NCI-H510A treated with DMSO at 0.1 percent for 48 hours (cell line): ENCODE measurements around the gene SKIC3.
A peak's percentile ranks its signal among the peaks of the same experiment; 100 is the strongest.

ENCODE experiments used
- DNase-seq: peaks from one replicate; lab custom pipeline; 2025; lab: John Stamatoyannopoulos, UW

Gene SKIC3

DNA sequence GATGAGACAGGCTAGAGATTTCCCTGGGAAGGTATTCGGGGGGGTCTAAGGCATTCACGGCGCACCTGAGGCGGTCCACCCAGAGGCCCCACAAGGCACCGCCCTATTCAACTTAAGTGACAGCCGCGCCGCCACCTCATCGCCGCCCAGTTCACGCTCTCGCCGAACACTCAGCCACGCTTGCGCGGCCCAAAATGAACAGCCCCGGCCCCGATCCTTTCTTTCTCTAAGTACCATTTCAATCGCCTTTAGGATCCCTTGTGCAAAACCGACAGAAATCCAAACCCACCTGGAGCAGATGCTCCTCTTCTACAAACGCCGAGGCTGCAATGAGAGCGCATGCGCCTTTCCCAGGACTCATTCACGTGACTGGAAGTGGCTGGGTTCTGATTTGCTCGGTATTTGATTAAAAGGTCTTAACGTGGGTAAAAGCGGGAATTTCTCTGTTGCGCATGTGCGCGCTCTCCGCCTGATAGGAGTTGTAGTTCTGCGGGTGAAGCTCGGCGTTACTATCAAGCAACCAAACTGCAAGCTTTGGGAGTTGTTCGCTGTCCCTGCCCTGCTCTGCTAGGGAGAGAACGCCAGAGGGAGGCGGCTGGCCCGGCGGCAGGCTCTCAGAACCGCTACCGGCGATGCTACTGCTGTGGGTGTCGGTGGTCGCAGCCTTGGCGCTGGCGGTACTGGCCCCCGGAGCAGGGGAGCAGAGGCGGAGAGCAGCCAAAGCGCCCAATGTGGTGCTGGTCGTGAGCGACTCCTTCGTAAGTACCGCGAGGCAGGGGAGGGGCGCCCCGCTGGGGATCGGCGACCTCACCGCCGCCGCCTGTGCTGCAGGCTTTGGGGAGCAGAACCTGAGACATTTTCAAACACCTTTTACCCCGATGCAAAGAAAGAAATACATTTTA is at the start of gene SKIC3, which contains the start of gene ARSK:
TSS of gene SKIC3 (minus strand) at position 331 of the 902 bp plus-strand sequence. CDS start 7,827 bp downstream, outside the sequence.
TSS of gene ARSK (plus strand) at position 455 of the 902 bp plus-strand sequence. CDS start at position 633, 178 bp downstream.
- DNase-seq, result peak; percentile 89

DNA sequence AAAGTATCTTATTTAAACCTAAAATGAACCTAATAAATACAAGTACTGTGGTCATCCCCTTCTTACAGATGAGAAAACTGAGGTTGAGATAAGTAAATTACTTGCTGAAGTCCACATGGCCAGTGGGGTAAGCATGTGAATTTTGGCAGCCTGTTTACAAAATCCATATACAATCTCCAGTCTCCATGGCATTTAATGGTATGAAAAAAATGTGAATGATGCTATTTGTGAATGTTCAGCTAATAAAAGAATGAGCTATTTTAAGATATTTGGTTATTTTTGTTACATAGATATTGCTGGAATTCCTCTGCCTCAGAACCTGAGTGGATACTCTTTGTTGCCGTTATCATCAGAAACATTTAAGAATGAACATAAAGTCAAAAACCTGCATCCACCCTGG is 45.8 kb upstream of the SKIC3 start:
- no peak for DNase-seq

DNA sequence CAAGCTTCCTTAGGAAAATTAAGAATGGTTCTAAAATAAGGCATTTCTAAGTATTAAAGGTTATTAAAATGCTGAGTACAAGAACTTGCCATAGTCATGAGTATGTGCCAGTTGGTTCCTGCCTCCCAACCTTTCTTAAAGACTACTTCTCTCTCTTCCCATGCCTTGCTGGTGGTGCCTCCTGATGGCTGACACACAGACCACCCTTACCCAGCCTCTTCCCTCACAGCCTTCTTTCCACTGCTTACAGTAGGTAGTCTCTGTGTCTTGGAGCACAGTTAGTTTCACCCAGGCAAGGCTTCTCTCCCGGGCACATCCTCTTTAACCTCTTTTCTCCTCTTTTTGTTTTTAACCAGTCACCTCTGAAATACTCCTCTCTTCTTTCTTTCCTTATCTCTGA is 44.5 kb upstream of the SKIC3 start:
- DNase-seq, result no peak

DNA sequence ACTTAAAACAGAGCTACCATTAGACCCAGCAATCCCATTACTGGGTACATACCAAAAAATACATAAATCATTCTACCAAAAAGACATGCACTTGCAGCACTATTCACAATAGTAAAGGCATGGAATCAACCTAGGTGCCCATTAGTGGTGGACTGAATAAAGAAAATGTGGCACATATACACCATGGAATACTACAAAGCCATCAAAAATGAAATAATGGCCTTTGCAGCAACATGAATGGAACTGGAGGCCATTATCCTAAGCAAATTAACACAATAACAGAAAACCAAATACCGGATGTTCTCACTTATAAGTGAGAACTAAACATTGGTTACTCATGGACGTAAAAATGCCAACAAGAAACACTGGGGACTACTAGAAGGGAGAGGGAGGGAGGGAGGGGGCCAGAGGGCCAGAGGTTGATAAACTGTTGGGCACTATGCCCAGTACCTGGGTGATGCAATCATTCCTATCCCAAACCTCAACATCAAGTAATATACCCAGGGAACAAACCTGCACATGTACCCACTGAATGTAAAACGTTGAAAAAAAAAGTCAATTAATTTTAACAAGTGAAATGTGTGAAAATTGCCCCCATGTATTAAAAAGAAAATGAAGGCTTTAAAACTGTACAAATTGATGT is 40.6 kb upstream of the SKIC3 start:
- DNase-seq, result no peak

DNA sequence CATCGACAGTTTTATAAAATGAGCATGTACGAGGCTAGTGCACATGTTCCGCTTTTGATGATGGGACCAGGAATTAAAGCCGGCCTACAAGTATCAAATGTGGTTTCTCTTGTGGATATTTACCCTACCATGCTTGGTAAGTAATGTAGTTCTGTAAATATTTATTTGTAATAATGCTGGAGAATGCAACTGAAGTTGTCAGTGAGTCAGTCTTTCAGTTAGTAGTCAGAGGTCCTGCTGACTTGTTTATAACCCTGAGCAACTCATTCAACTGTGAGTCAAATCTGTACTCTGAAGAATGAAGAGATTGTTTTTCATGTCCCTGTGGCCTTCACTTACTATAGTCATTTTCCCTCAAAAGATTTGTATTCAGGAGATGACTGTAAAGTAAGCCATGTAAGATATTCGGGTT is 36.7 kb upstream of the SKIC3 start:
- no peak for DNase-seq

DNA sequence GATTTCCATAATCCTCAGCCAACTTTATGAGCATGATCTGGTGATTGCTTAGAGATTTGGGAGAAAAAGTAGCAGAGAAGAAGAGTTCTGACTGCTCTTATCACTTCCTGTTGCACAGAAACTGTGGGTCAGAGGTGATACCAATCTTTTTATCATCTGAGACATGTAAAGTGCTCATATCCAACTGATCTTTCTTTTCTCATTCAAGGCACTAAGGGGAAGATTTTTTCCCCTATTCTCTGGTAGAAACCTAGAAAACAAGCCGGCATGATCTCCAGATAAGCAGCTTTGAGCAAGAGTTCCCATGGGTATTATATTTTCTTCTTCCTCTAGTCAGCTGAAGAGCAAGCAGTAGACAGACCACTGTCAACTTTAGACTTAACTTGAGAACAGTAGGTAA is 36.1 kb upstream of the SKIC3 start:
- DNase-seq, result no peak

DNA sequence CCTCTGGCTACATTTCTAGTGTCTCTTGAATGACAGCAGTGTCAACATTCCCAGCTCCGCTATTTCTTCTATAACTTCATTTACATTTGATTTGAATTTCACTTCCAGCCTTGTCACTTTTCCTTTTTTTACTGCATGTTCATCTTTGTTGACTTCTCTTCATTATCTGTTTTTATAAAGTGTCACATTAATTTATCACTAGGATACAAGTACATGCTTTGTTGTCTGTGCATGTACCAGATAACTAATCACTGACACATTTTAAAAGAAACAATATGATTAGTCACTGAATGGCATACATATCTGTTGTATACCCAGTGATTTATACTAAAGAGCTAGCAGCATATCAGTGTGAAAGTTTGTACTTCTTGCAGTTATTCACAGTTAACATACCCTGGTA is 29.2 kb upstream of the SKIC3 start:
- no peak for DNase-seq

DNA sequence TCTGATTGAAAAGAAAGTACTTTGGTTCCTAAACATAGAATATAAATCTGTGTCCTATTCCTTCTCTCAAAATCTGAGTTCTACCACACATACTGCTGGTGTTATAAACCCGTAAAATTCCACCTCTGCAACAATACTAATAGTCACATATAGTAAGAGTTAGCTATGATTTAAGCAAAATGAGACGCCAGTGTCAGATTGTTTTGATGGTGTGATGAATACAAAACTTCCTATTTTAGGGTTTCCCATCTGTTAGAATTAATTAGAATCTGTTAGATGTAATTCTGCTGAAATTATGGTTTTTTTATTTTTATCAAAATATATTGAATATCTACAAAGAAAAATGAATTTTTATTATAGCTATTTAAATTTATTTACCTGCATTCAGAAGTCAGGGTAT is 26.8 kb upstream of the SKIC3 start:
- DNase-seq, result no peak

DNA sequence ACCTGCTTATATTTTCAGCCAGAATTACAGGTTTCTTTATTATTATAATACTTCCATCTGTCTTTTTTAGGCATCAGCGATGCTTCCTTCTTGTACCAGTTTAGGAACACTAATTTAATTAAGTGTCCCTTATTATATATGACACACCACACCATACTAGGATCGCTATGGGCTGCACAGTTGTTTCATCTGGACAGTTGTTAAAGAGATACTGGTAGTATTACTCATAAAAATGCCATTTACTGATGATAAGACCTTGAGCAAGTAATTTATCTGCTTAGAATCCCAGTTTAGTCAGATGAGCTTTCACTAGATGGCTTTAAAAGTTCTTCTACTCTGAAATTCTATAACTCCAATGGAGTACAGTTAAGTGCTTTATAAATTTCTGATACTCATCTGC is 17.2 kb upstream of the SKIC3 start:
- no peak for DNase-seq

DNA sequence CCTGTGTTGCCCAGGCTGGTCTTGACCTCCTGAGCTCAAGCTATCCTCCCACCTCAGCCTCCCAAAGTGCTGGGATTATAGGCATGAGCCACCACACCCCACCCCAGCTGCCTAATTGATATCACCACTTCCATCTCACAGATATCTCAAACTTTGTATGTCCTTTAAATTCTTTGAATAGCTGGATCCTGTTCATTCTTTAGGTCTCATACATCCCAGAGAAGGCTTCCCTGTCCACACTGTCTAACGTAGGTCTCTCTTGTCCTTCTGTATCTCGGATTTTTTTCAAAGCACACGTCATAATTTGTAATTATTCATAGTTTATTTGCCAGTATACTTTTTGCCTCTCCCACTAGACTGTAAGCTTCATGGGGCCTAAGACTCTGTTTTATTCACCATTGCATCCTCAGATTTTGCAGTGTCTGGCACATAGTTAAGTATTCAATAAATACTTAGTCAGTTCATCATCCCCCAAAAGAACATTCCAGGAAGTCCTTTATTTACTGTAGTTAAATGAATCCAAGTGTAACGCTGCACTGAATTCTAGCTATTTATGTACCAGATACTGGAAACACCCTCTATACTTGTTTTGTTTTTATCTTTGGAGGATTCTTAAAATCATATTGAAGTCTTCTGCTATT is 10.6 kb upstream of the SKIC3 start:
- no peak for DNase-seq

DNA sequence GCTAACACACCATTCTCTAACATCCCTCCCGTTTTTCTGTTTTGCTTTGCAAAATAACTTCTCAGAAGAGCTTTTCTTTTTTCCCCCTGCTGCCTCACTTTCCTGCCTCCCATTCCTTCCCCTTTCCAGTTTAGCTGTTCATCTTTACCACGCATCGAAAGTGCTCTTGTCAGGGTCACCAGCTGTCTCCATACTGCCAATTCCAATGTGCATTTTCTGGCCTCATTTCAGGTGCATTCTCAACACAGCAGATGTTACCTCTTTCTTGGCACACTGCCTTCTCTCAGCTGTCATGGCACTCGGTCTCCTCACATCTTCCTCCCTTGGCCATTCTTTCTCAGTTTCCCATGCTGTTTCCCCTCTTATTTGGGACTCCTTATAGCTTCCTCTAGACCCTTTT is 9.7 kb upstream of the SKIC3 start:
- no peak for DNase-seq

DNA sequence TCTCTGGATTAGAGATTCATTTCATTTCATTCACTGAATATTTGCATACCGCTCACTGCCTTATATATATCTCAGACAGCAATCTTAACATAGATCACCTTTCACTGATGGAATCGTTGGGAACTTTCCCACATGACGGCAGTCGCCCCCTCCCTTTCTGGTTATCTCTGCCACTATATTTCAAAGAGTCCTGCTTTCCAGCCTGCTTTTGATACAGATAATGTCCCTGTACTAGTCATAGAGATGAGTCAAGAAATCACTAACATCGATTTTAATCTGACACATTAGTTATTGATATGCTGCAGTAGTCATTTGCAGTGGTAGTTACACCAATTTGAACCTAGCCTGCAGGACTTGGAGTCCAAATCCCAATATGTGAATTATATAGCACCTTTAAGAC is 8.6 kb upstream of the SKIC3 start:
- DNase-seq, result no peak

DNA sequence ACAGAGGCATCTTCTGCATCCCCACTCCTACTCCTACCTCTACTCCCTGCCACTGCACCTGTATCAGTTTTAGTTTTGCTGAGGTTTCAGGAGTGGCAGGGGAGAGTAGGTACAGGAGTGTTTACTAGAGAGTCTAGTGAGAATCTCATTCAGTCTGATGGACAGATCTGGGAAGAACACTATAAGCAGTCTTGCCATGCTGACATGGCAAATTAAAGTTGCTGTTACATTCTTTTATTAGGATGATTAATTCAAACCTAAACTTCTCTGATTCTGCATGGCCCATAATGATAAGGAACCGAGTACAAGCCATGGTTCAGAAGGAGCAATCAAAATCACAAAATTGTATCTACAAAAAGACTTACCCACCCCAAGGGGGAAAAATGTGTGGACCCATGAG is 7.5 kb upstream of the SKIC3 start:
- no peak for DNase-seq

DNA sequence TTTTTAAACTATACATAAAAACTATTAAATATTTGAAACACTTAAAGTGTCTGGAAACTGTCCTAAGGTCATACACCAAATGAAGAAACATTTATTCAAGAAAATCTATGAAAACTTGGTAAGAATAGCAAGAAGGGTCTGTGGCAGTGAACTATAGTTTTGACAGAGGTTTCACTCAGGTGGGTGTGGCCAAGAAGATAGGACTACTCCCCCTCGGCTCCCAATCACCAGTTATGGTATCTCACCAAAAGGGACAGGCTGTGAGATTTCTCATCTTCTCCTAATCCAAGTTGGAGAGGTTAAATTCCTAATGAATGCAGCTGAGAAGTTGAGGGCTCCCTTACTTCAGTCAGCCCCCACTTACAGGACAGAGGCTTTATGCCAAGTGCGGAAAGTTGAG is 3.1 kb upstream of the SKIC3 start:
- no peak for DNase-seq

DNA sequence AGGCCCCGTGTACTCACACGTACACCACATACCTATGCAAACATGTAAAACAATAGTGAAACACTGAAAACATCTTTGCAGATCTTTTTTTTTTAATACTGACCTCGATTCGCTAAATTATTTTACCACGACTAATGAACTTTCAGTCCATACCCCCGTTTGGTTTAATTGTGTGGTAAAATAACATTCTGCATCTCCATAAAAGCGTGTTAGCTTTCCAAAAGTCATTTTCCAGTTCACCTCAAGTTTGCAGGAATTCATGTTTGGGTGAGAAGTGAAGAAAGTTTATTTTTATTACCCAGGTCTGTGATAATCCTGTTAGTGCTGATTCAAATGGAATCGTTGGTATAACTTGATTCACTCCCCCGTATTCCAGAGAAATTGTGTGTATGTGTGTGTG is 776 bp upstream of the SKIC3 start:
- DNase-seq, result no peak

DNA sequence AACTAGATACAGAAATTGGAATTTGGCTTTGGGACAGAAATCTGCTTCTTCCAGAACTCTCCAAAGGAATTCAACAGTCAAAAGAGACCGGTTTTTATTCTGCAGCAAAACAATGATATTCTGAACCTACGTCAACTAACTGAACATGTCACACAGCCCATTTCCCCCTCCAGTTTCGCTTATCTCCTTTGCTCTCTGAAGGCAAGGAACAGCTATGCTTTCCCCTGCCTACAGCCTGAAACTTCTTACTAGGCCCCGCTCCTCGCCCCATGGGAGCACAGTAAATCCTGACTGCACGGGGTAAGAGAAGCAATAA is 488 bp downstream of the SKIC3 start:
- DNase-seq, result no peak

DNA sequence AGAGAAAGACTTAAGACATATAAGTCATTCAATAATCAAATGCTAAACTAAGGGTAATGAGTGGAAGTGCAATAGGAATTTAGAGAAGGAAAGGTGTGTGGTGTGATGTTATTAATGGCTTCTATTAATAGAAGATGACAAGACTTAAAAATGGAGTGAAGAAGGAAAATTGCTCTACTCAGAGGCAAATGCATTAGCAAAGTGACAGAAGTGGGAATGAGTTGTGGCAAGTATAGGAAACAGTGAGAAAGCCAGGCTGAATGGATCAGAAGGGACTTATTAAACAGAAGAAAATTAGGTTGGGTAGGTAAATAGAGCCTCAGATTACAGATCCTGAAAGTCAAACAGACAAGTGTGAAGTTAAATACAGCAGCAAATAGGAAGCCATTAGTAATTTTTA is 5.7 kb downstream of the SKIC3 start:
- no peak for DNase-seq

DNA sequence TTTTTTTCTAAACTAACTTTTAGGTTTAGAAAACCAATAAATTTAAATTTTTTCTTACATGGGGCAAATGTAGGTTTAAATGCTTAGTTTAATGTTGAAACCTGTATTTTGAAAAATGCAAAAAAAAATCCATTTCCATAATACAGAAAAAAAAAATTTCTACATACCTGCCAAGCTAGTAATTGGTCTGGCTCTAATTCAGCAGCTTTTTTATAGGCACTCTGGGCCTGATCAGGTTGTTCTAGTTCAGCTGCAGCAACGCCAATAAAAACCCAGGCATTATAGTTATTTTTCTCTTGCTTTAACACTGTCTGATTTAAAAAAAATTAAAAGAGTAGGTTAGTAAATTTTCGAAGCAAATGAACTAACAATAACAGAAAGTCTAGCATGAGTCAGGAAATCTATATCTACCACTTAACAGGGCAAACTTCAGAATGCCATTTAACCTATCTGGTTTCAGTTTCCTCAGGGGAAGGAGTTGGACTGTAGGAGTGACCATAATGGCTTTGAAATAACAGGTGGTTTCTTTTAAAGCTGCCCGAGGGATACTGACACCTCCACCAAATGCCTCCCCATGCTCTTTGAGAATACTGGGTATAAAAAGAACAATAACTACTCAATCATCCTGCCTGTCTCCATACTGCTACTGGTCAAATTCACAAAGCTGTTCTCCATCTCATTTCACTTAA is 11.6 kb downstream of the SKIC3 start:
- DNase-seq, result no peak

DNA sequence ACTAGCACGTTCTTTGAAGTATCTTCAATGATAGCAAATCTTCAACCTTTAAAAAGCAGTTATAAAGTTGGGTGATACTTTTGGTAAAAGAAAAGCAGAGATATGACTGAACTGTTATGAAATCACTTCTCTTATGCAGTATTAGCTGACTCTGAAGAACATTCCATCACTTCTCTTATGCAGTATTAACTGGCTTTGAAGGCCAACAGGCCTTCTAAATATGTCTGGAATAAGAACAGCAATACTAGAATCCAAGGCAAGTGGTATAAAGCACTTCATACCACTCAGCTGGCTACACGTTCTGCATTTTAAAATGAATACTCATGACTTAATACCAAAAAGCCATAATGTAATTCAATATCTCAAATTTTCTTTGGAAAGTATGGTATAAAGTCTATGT is 17.3 kb downstream of the SKIC3 start:
- DNase-seq, result no peak

DNA sequence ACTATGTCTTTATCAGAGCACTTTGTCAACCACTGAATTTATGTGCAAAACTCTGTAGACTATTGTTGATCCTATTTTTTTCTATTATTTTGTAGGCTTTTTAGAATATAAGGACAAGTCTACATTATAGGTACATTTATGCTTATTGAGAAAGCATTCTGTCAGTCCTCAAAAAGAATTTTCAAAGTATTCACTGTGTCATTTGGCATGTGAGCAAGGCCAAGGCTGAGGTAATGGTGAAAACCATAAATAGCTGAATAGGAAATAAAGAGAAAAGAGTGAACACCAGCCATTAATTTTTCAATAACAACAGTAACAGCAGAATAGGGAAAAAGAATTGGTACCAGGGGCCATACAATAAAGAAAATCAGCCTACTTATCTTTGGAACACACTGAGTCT is 21.0 kb downstream of the SKIC3 start:
- DNase-seq, result no peak

DNA sequence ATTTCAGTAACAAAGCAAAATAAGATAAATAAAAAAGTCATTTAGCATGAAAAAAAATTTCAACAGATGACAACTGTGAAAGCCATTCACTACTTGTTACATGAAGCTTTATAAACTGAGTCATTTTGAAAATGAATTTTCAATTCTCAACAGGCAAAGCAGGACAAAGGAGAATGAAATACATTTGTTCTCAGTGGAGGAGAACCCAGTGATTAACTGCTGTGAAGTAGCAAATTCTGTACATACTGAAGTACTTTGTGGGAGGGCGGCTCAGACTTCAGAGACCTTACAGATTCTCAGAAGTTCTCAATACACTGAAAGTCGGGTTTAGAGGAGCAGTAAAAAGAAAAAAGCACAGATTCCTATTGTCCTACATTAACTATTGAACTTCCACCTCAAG is 21.7 kb downstream of the SKIC3 start:
- no peak for DNase-seq

DNA sequence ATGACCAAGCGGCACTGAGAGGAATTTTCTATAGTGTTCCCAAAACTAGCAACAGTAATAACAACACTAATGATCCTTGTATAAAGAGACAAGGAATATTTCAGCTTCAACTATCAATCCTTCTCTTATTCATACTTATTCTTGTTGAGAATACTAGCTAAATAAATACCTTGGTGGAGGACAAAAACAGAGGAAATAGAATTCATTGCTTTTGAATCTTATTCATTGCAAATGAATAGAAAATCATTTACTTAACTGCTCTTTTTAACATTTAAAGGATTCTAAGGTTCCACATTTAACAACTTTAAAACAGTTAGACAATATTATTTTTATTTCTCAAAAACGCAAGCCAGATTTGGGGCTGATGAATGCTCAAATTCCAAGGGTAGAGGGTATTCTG is 22.4 kb downstream of the SKIC3 start:
- DNase-seq, result no peak

DNA sequence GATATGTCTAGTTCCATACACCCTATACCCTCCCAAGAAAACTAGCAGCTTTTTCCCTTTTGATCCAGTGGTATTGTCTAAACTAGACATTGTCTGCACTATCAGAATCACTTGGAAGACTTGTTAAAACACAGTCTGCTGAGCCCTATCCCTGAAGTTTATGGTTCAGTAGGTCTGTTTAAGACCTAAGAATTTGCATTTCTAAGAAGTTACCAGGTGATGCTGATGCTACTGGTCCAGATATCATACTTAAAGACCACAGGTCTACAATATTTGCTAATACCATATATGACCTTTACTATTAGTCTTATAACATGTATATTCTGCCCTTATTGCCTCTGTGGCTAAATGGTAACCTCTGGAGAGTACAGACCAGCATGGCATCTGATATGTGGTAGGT is 23.3 kb downstream of the SKIC3 start:
- DNase-seq, result no peak
